ENCODE results near the gene SLC11A2.

DNA sequence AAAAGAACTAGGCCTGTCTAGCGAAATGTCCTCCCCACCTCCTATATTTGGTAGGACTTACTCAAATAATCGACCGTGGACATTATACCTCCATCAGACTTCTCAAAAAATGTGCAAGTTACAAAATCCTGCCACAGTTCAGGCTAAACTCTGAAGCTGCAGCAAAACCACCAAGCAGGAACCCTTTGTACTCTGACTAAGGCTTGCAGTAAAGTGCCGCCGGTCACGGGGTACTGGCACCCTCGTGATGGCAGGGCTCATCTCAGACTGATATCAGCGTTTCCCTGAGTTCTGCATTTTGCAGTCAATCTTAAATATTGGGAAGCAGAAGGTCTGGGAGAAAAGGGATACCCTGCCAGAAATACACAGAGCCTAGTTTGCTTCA, 17.1 kb downstream of the SLC11A2 start:
- TF ChIP-seq, protein P1, sequence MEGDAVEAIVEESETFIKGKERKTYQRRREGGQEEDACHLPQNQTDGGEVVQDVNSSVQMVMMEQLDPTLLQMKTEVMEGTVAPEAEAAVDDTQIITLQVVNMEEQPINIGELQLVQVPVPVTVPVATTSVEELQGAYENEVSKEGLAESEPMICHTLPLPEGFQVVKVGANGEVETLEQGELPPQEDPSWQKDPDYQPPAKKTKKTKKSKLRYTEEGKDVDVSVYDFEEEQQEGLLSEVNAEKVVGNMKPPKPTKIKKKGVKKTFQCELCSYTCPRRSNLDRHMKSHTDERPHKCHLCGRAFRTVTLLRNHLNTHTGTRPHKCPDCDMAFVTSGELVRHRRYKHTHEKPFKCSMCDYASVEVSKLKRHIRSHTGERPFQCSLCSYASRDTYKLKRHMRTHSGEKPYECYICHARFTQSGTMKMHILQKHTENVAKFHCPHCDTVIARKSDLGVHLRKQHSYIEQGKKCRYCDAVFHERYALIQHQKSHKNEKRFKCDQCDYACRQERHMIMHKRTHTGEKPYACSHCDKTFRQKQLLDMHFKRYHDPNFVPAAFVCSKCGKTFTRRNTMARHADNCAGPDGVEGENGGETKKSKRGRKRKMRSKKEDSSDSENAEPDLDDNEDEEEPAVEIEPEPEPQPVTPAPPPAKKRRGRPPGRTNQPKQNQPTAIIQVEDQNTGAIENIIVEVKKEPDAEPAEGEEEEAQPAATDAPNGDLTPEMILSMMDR (IDR thresholded peaks at IDR 0.05) = no peak
- no peak for TF ChIP-seq EZH2 (IDR thresholded peaks at IDR 0.05; ENCODE audit: borderline replicate concordance, insufficient read depth, low read depth, low read length, poor library complexity, severe bottlenecking)
